ENCODE measurements around the gene C2orf49. TPM values are rescaled to one million over a fixed set of nuclear protein-coding genes. Genes with fewer than 3 reads are reported as not detected.

C2orf49 gene
- total RNA-seq, 1 experiment from 2014 or later, result 17.2 TPM

- Histone ChIP-seq H2AFZ (ENCODE audit: low read depth, low read length, poor library complexity, severe bottlenecking) (no peak overlapping the region), H3K9me3 (ENCODE audit: control insufficient read depth in 1 of 2, insufficient read depth in 1 of 2, low read depth in 1 of 2, low read length in 2 of 2) (no peaks in the 10 kb centered on the region), H3K27me3 (ENCODE audit: insufficient read depth, low read length) (no peaks in the 10 kb centered on the region), H3K4me2 (ENCODE audit: low read length) (no peak overlapping the region), H3K4me1 (ENCODE audit: control insufficient read depth in 1 of 2, insufficient read depth in 2 of 2, low read length in 2 of 2) (no peaks in the 10 kb centered on the region), H3K9me2 (ENCODE audit: insufficient read depth) (no peaks in the 10 kb centered on the region), H4K20me1 (ENCODE audit: insufficient read depth) (no peaks in the 10 kb centered on the region), H3K79me2 (ENCODE audit: insufficient read depth, low read length) (peaks cover 75% of the 10 kb centered on the region), H3K4me3 (replicated peaks in 1 of 2; ENCODE audit: low read depth in 1 of 2, low read length in 2 of 2) (no peak overlapping the region), H3K9ac (ENCODE audit: low read length) (no peak overlapping the region), H3K27ac (ENCODE audit: low read depth, low read length) (no peak overlapping the region), H3K36me3 (ENCODE audit: control insufficient read depth in 1 of 2, insufficient read depth in 2 of 2, low read length in 2 of 2) (peaks cover 20 to 53% of the 10 kb centered on the region in 2 experiments; a peak in 2 of 4 replicates)
- ChIA-PET RAD21 (ENCODE audit: low non-redundant PET in 1 of 2, low total read pairs in 2 of 2, uncharacterized antibody in 2 of 2, unreplicated experiment in 2 of 2) (no interaction called here), POLR2A (no interaction called here), CTCF (no interaction called here)
- no peak for ATAC-seq
- TF ChIP-seq, protein P1, sequence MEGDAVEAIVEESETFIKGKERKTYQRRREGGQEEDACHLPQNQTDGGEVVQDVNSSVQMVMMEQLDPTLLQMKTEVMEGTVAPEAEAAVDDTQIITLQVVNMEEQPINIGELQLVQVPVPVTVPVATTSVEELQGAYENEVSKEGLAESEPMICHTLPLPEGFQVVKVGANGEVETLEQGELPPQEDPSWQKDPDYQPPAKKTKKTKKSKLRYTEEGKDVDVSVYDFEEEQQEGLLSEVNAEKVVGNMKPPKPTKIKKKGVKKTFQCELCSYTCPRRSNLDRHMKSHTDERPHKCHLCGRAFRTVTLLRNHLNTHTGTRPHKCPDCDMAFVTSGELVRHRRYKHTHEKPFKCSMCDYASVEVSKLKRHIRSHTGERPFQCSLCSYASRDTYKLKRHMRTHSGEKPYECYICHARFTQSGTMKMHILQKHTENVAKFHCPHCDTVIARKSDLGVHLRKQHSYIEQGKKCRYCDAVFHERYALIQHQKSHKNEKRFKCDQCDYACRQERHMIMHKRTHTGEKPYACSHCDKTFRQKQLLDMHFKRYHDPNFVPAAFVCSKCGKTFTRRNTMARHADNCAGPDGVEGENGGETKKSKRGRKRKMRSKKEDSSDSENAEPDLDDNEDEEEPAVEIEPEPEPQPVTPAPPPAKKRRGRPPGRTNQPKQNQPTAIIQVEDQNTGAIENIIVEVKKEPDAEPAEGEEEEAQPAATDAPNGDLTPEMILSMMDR (IDR thresholded peaks at IDR 0.05 in 2 of 3, conservative IDR thresholded peaks at IDR 0.05 in 1 of 3; ENCODE audit: borderline replicate concordance in 1 of 3, insufficient read depth in 1 of 3, low read depth in 2 of 3, low read length in 2 of 3), result no peak
- TF ChIP-seq SP1 (IDR thresholded peaks at IDR 0.05; ENCODE audit: low read depth), result no peak
- TF ChIP-seq FOSL1 (IDR thresholded peaks at IDR 0.05; ENCODE audit: low read depth), result no peak
- TF ChIP-seq ELF1 (IDR thresholded peaks at IDR 0.05; ENCODE audit: borderline replicate concordance, low read depth), result no peak
- TF ChIP-seq RAD21 (IDR thresholded peaks at IDR 0.05; ENCODE audit: low read depth), result no peak
- TF ChIP-seq POLR2AphosphoS5 (IDR thresholded peaks at IDR 0.05; ENCODE audit: low read depth, low read length), result no peak
- no peak for TF ChIP-seq ZNF274 (IDR thresholded peaks at IDR 0.05; ENCODE audit: low read depth, low read length)
- no peak for TF ChIP-seq JUND (IDR thresholded peaks at IDR 0.05)
- no peak for TF ChIP-seq POLR2A (IDR thresholded peaks at IDR 0.05; ENCODE audit: borderline replicate concordance, extremely low read depth, insufficient read depth, insufficient read length)
- TF ChIP-seq EZH2phosphoT487 (IDR thresholded peaks at IDR 0.05; ENCODE audit: borderline replicate concordance), result no peak
- TF ChIP-seq ZFX (IDR thresholded peaks at IDR 0.05), result no peak
- no peak for TF ChIP-seq EGR1 (IDR thresholded peaks at IDR 0.05; ENCODE audit: low read depth)
- TF ChIP-seq, protein P2, sequence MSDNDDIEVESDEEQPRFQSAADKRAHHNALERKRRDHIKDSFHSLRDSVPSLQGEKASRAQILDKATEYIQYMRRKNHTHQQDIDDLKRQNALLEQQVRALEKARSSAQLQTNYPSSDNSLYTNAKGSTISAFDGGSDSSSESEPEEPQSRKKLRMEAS (IDR thresholded peaks at IDR 0.05), result no peak
- no peak for TF ChIP-seq YY1 (IDR thresholded peaks at IDR 0.05; ENCODE audit: extremely low read depth, insufficient replicate concordance, low read depth, low read length)
- TF ChIP-seq SRF (IDR thresholded peaks at IDR 0.05; ENCODE audit: low read depth), result no peak
- TF ChIP-seq, protein P3, sequence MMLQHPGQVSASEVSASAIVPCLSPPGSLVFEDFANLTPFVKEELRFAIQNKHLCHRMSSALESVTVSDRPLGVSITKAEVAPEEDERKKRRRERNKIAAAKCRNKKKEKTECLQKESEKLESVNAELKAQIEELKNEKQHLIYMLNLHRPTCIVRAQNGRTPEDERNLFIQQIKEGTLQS (IDR thresholded peaks at IDR 0.05), result no peak
- DNase-seq (ENCODE audit: low read depth, low spot score), result no peak
- no TSS peak for BruUV-seq (replicated peaks)
- intact Hi-C loops (cut with micrococcal nuclease), result no loop called here
Observed at GRCh38 chr2:105376789-105377240, 39.5 kb downstream of the C2orf49 start.
